DND-41 (cell line): ENCODE measurements around the gene AGAP1.

Experiments
- ATAC-seq: fragments of 200-7000 bp; cut with Tn5 transposase; 3 replicates; pipeline ENCODE4 v1.9.1; 2021; ENCODE audit warnings: low read depth; ENCODE audit not compliant: insufficient read depth
- DNase-seq: peaks from one replicate; pipeline ENCODE4 v3.0.0-alpha.2; 2020
- H2AFZ ChIP-seq: 2 replicates; pipeline ENCODE4 v1.6.0; 2012; ENCODE audit warnings: low read depth, low read length
- H3K27ac ChIP-seq: 2 replicates; pipeline ENCODE4 v1.5.1; 2012; ENCODE audit warnings: low read length, inconsistent platforms
- H3K27me3 ChIP-seq: fragments of 200-600 bp; sonication (generic); 2 replicates; pipeline ENCODE4 v1.6.0; 2012; ENCODE audit warnings: low read length, mild to moderate bottlenecking, inconsistent platforms; ENCODE audit not compliant: insufficient read depth, poor library complexity
- H3K36me3 ChIP-seq: 2 replicates; pipeline ENCODE4 v1.5.1; 2012; ENCODE audit warnings: low read length, inconsistent platforms; ENCODE audit not compliant: insufficient read depth
- H3K4me1 ChIP-seq: 2 replicates; pipeline ENCODE4 v1.5.1; 2012; ENCODE audit warnings: mild to moderate bottlenecking, low read length; ENCODE audit not compliant: insufficient read depth
- H3K4me2 ChIP-seq: 2 replicates; pipeline ENCODE4 v1.6.0; 2012; ENCODE audit warnings: mild to moderate bottlenecking, moderate library complexity, low read length, inconsistent platforms; ENCODE audit not compliant: insufficient read depth
- H3K4me3 ChIP-seq, 2 experiments: fragments of 200-600 bp in 1 of 2; shearing (Covaris generic) in 1 of 2; 2 replicates each; pipeline ENCODE4 v1.5.1; 2012 to 2016; ENCODE audit warnings: inconsistent platforms in 2 of 2, low read length in 2 of 2, mild to moderate bottlenecking in 2 of 2, low read depth in 1 of 2, moderate library complexity in 1 of 2
- H3K79me2 ChIP-seq: 2 replicates; pipeline ENCODE4 v1.6.0; 2012; ENCODE audit warnings: low read length, inconsistent platforms; ENCODE audit not compliant: insufficient read depth
- H3K9ac ChIP-seq: 2 replicates; pipeline ENCODE4 v1.6.0; 2012; ENCODE audit warnings: low read depth, mild to moderate bottlenecking, inconsistent platforms, low read length, moderate library complexity
- H3K9me3 ChIP-seq: 2 replicates; pipeline ENCODE4 v1.5.1; 2012; ENCODE audit warnings: low read length, moderate library complexity, mild to moderate bottlenecking, inconsistent platforms; ENCODE audit not compliant: insufficient read depth, severe bottlenecking
- H4K20me1 ChIP-seq: 2 replicates; pipeline ENCODE4 v1.6.0; 2012; ENCODE audit warnings: low read length; ENCODE audit not compliant: insufficient read depth
- EZH2 ChIP-seq: IDR thresholded peaks from 3 replicates; pipeline ENCODE4 v1.6.1; 2012; ENCODE audit warnings: borderline replicate concordance, low read depth, mild to moderate bottlenecking, moderate library complexity, low read length, inconsistent platforms; ENCODE audit not compliant: severe bottlenecking
- TF ChIP-seq, protein P1 (sequence below): IDR thresholded peaks from 2 replicates; pipeline ENCODE4 v1.5.1; 2012; ENCODE audit warnings: borderline replicate concordance, low read length, moderate library complexity, mild to moderate bottlenecking; ENCODE audit not compliant: poor library complexity, severe bottlenecking; ENCODE audit errors: extremely low read depth

Gene AGAP1

DNA sequence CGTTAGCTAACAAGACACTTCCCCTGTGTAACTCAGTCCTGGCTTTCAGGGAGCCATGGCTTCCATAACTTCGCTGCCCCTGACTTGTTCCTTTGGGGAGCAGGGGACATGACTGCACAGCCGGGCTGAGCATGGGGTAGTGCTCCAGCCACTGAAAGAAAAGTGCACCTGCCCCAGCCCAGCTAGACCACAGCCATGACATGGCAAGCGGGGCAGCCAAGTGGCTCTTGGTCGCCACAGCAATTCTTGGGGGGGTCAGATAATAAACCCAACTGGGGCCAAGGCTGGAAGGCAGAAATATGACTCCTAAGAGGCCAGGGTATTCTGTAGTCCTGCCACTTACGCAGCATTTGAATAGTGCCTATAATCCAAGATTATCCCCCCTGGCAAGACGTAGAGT is 385.3 kb downstream of the AGAP1 start:
- H3K4me3 ChIP-seq = no peak overlapping the region
- H3K36me3 ChIP-seq = no peaks in the 10 kb centered on the region
- H3K27me3 ChIP-seq = no peaks in the 10 kb centered on the region
- no peaks in the 10 kb centered on the region for H3K4me1 ChIP-seq
- no peak overlapping the region for H3K9ac ChIP-seq
- H3K4me2 ChIP-seq = no peak overlapping the region
- no peaks in the 10 kb centered on the region; the same call in 1 of the 2 replicates for H4K20me1 ChIP-seq
- H2AFZ ChIP-seq = no peak overlapping the region
- TF ChIP-seq, protein P1, sequence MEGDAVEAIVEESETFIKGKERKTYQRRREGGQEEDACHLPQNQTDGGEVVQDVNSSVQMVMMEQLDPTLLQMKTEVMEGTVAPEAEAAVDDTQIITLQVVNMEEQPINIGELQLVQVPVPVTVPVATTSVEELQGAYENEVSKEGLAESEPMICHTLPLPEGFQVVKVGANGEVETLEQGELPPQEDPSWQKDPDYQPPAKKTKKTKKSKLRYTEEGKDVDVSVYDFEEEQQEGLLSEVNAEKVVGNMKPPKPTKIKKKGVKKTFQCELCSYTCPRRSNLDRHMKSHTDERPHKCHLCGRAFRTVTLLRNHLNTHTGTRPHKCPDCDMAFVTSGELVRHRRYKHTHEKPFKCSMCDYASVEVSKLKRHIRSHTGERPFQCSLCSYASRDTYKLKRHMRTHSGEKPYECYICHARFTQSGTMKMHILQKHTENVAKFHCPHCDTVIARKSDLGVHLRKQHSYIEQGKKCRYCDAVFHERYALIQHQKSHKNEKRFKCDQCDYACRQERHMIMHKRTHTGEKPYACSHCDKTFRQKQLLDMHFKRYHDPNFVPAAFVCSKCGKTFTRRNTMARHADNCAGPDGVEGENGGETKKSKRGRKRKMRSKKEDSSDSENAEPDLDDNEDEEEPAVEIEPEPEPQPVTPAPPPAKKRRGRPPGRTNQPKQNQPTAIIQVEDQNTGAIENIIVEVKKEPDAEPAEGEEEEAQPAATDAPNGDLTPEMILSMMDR = no peak
- TF ChIP-seq EZH2 = no peak
- DNase-seq (no peak), ATAC-seq (no peak)
- H3K27ac ChIP-seq = no peak overlapping the region
- H3K79me2 ChIP-seq = no peaks in the 10 kb centered on the region
- no peaks in the 10 kb centered on the region for H3K9me3 ChIP-seq

DNA sequence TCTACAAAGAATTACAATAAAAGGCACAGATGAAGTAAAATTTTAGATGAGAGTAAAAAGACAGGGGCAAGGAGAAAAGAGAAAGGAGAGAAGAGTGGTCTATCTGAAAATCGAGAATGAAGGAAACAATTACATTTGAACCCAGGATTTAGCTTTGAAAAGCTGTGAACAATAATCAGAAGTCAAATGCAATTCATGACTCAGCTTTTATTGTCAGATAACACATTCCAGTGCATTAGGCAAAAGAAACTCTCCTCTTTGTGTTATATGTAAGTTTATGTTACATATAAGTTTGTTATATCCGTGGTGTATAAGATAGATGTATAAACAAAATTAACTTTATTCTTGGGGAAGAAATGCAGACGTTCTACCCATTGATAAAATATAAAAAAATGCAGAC is 389.8 kb downstream of the AGAP1 start:
- Histone ChIP-seq H3K4me1 (no peaks in the 10 kb centered on the region), H2AFZ (no peak overlapping the region), H4K20me1 (no peaks in the 10 kb centered on the region; the same call in 1 of the 2 replicates), H3K36me3 (no peaks in the 10 kb centered on the region; the same call in 1 of the 2 replicates), H3K4me2 (no peak overlapping the region), H3K4me3 (no peak overlapping the region), H3K27ac (no peak overlapping the region), H3K9ac (no peak overlapping the region), H3K9me3 (no peaks in the 10 kb centered on the region), H3K79me2 (no peaks in the 10 kb centered on the region), H3K27me3 (no peaks in the 10 kb centered on the region)
- ATAC-seq (no peak), DNase-seq (no peak)
- TF ChIP-seq, protein P1 = no peak
- no peak for TF ChIP-seq EZH2

DNA sequence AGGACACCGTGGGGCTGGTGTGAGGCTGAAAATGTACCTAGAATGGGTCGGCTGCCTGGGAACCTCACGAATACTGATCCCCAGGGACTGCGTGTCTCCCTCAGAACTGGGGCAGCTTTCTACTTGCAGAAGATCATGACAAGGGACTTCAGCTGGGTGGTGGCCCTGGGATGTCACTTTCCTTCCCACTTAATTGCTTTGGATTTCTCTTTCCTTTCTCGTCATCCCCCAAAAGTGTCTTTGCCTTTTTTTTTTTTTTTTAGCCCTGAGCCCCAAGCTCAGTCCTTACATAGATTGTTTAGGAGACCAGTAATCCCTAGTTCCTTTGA is 395.4 kb downstream of the AGAP1 start:
- H3K79me2 ChIP-seq = no peaks in the 10 kb centered on the region
- TF ChIP-seq, protein P1 = no peak
- TF ChIP-seq EZH2 = no peak
- H3K27ac ChIP-seq = no peak overlapping the region
- H2AFZ ChIP-seq = no peak overlapping the region
- H3K27me3 ChIP-seq = no peaks in the 10 kb centered on the region
- H4K20me1 ChIP-seq = no peaks in the 10 kb centered on the region
- H3K4me3 ChIP-seq = no peak overlapping the region
- H3K9ac ChIP-seq = no peak overlapping the region
- DNase-seq (no peak), ATAC-seq (no peak)
- no peak overlapping the region for H3K4me2 ChIP-seq
- peaks cover 8% of the 10 kb centered on the region; the same call in 1 of the 2 replicates for H3K36me3 ChIP-seq
- H3K4me1 ChIP-seq = no peaks in the 10 kb centered on the region
- no peaks in the 10 kb centered on the region for H3K9me3 ChIP-seq

GRCh38 chr2:235893129-235893698 is 399.4 kb downstream of the AGAP1 start:
- H3K36me3 ChIP-seq = peaks cover 8% of the 10 kb centered on the region; the same call in 1 of the 2 replicates
- H3K9me3 ChIP-seq = no peaks in the 10 kb centered on the region
- no peak overlapping the region for H3K4me3 ChIP-seq
- no peak overlapping the region for H3K4me2 ChIP-seq
- H3K27me3 ChIP-seq = no peaks in the 10 kb centered on the region
- H3K79me2 ChIP-seq = no peaks in the 10 kb centered on the region
- H3K9ac ChIP-seq = no peak overlapping the region
- ATAC-seq = no peak
- no peak overlapping the region for H3K27ac ChIP-seq
- DNase-seq = no peak
- TF ChIP-seq, protein P1 = no peak
- TF ChIP-seq EZH2 = no peak
- no peak overlapping the region for H2AFZ ChIP-seq
- no peaks in the 10 kb centered on the region for H4K20me1 ChIP-seq
- no peaks in the 10 kb centered on the region for H3K4me1 ChIP-seq
